Loucy (cell line): ENCODE data around the gene PSMA8.
"Not testable (repeated sequence)": the region's sequence is repeated elsewhere in the genome, so short reads cannot be mapped to it uniquely, and the experiment has no call there.

Source experiments
- H2AFZ ChIP-seq: fragments of 200-600 bp; sonication (generic); 2 replicates; pipeline ENCODE4 v1.6.0; 2016; ENCODE audit warnings: antibody characterized with exemption, mild to moderate bottlenecking, low read length, moderate library complexity
- H3F3A ChIP-seq: fragments of 200-600 bp; 2 replicates; pipeline ENCODE4 v1.6.0; 2016; ENCODE audit warnings: antibody characterized with exemption, low read depth, mild to moderate bottlenecking
- H3K27me3 ChIP-seq: fragments of 200-600 bp; sonication (generic); 2 replicates; pipeline ENCODE4 v1.6.1; 2014; ENCODE audit warnings: low read length, mild to moderate bottlenecking; ENCODE audit not compliant: insufficient read depth, poor library complexity, severe bottlenecking
- H3K36me3 ChIP-seq: fragments of 200-600 bp; sonication (generic); 2 replicates; pipeline ENCODE4 v1.6.1; 2016; ENCODE audit warnings: low read length; ENCODE audit not compliant: insufficient read depth
- H3K4me1 ChIP-seq: fragments of 200-600 bp; sonication (generic); 2 replicates; pipeline ENCODE4 v1.5.1; 2014; ENCODE audit warnings: low read length, mild to moderate bottlenecking; ENCODE audit not compliant: insufficient read depth, poor library complexity, severe bottlenecking
- H3K4me2 ChIP-seq: fragments of 200-600 bp; sonication (generic); 2 replicates; pipeline ENCODE4 v1.6.0; 2014; ENCODE audit warnings: antibody characterized with exemption, low read length, low read depth, mild to moderate bottlenecking; ENCODE audit not compliant: poor library complexity, severe bottlenecking
- H3K4me3 ChIP-seq: fragments of 200-600 bp; sonication (generic); 2 replicates; pipeline ENCODE4 v1.5.1; 2014; ENCODE audit warnings: low read length, mild to moderate bottlenecking, mixed read lengths; ENCODE audit not compliant: poor library complexity, severe bottlenecking
- H3K79me2 ChIP-seq: fragments of 200-600 bp; sonication (generic); 2 replicates; pipeline ENCODE4 v1.6.1; 2014; ENCODE audit warnings: low read length; ENCODE audit not compliant: insufficient read depth
- H3K9ac ChIP-seq: fragments of 200-600 bp; sonication (generic); 2 replicates; pipeline ENCODE4 v1.6.0; 2014; ENCODE audit warnings: mild to moderate bottlenecking, low read depth, low read length, moderate library complexity; ENCODE audit not compliant: poor library complexity, severe bottlenecking
- H3K9me2 ChIP-seq: fragments of 200-600 bp; sonication (generic); replicated peaks from 2 replicates; pipeline ENCODE4 v1.6.1; 2016; ENCODE audit warnings: low read depth, low read length, mixed read lengths
- H3K9me3 ChIP-seq: fragments of 200-600 bp; sonication (generic); 2 replicates; pipeline ENCODE4 v1.6.1; 2014; ENCODE audit warnings: mild to moderate bottlenecking, antibody characterized with exemption, low read length, low read depth; ENCODE audit not compliant: insufficient read depth
- H4K20me1 ChIP-seq: fragments of 200-600 bp; sonication (generic); 2 replicates; pipeline ENCODE4 v1.6.0; 2014; ENCODE audit warnings: antibody characterized with exemption, low read length, mild to moderate bottlenecking; ENCODE audit not compliant: insufficient read depth, poor library complexity, severe bottlenecking
- CTCF ChIP-seq: fragments of 200-600 bp; sonication (generic); conservative IDR thresholded peaks from 2 replicates; pipeline ENCODE4 v1.5.1; 2014; ENCODE audit warnings: mild to moderate bottlenecking, antibody characterized with exemption, low read length
- EZH2phosphoT487 ChIP-seq: fragments of 200-600 bp; IDR thresholded peaks from 2 replicates; pipeline ENCODE4 v1.6.1; 2018; ENCODE audit warnings: antibody characterized with exemption, mild to moderate bottlenecking, moderate library complexity, borderline replicate concordance

The PSMA8 gene

GRCh38 chr18:26196605-26197004 is 62.9 kb downstream of the PSMA8 start:
- Histone ChIP-seq H3K9ac (no peak overlapping the region), H3K4me3 (no peak overlapping the region), H3K4me1 (no peaks in the 10 kb centered on the region), H3K9me2 (no peaks in the 10 kb centered on the region), H4K20me1 (no peaks in the 10 kb centered on the region), H3K36me3 (no peaks in the 10 kb centered on the region), H2AFZ (no peak overlapping the region), H3K9me3 (no peaks in the 10 kb centered on the region), H3K4me2 (no peak overlapping the region), H3K79me2 (no peaks in the 10 kb centered on the region), H3F3A (no peaks in the 10 kb centered on the region), H3K27me3 (no peaks in the 10 kb centered on the region)
- TF ChIP-seq CTCF (no peak), EZH2phosphoT487 (no peak)

- H3K4me1 ChIP-seq, H3K9ac ChIP-seq, H3K4me2 ChIP-seq, H3K9me3 ChIP-seq, H3K79me2 ChIP-seq, H3K36me3 ChIP-seq, H3K9me2 ChIP-seq, H2AFZ ChIP-seq, H3K4me3 ChIP-seq, H4K20me1 ChIP-seq, H3K27me3 ChIP-seq, H3F3A ChIP-seq: not testable (repeated sequence)
These were observed 68.3 kb downstream of the PSMA8 start for GRCh38 chr18:26202001-26202400.

GRCh38 chr18:26205318-26205717 is 71.6 kb downstream of the PSMA8 start:
- Histone ChIP-seq H3K4me3 (no peak overlapping the region), H3K4me2 (no peak overlapping the region), H3K79me2 (no peaks in the 10 kb centered on the region), H3K4me1 (no peaks in the 10 kb centered on the region), H2AFZ (0 out of 2 replicates have a peak overlapping the region, but pooled peaks have one; percentile 30), H3K36me3 (no peaks in the 10 kb centered on the region), H4K20me1 (no peaks in the 10 kb centered on the region), H3K9me3 (no peaks in the 10 kb centered on the region), H3K9ac (no peak overlapping the region), H3K9me2 (no peaks in the 10 kb centered on the region), H3K27me3 (no peaks in the 10 kb centered on the region), H3F3A (no peaks in the 10 kb centered on the region)
- TF ChIP-seq EZH2phosphoT487 (no peak), CTCF (no peak)

GRCh38 chr18:26206488-26206887 is 72.8 kb downstream of the PSMA8 start:
- no peak overlapping the region for H3K9ac ChIP-seq
- H3K9me2 ChIP-seq: no peaks in the 10 kb centered on the region
- no peak overlapping the region for H3K4me2 ChIP-seq
- no peaks in the 10 kb centered on the region for H4K20me1 ChIP-seq
- H3K4me1 ChIP-seq: no peaks in the 10 kb centered on the region
- H3K9me3 ChIP-seq: no peaks in the 10 kb centered on the region
- H3F3A ChIP-seq: no peaks in the 10 kb centered on the region
- no peaks in the 10 kb centered on the region for H3K36me3 ChIP-seq
- H3K27me3 ChIP-seq: no peaks in the 10 kb centered on the region
- no peaks in the 10 kb centered on the region for H3K79me2 ChIP-seq
- TF ChIP-seq CTCF: no peak
- no peak for TF ChIP-seq EZH2phosphoT487
- H3K4me3 ChIP-seq: no peak overlapping the region
- H2AFZ ChIP-seq: no peak overlapping the region
